Transverse colon (tissue), 4 donors: ENCODE measurements around the gene MTCH1. TPM values are rescaled to one million over a fixed set of nuclear protein-coding genes. Genes with fewer than 3 reads are reported as not detected.
A peak's percentile ranks its signal among the peaks of the same experiment; 100 is the strongest.

Experiments
- DNase-seq: peaks from one replicate; pipeline ENCODE4 v3.0.0-alpha.2; 2019
- H3K27ac ChIP-seq, 4 donors: fragments of 200-600 bp; sonication (generic); 2 replicates each; pipeline ENCODE4 v1.5.1; 2016 to 2018; ENCODE audit warnings: inconsistent platforms in 4 of 4
- H3K27me3 ChIP-seq: fragments of 200-600 bp; sonication (generic); 2 replicates; pipeline ENCODE4 v1.5.1; 2017; ENCODE audit warnings: inconsistent platforms
- H3K36me3 ChIP-seq, 4 donors: fragments of 200-600 bp; sonication (generic); 2 replicates each; pipeline ENCODE4 v1.5.1; 2017 to 2019; ENCODE audit warnings: inconsistent platforms in 4 of 4
- H3K4me1 ChIP-seq, 4 donors: fragments of 200-600 bp; sonication (generic); 2 replicates each; pipeline ENCODE4 v1.5.1; 2017 to 2020; ENCODE audit warnings: inconsistent platforms in 4 of 4
- H3K4me3 ChIP-seq, 4 donors: fragments of 200-600 bp; sonication (generic); 1 replicate in 1 of 4; 2 replicates in 3 of 4; pipeline versions ENCODE4 v1.5.1 to v1.6.1; 2017 to 2019; ENCODE audit warnings: inconsistent platforms in 4 of 4
- H3K9me3 ChIP-seq, 2 donors: fragments of 200-600 bp; sonication (generic); 2 replicates each; pipeline ENCODE4 v1.5.1; 2017 to 2019; ENCODE audit warnings: inconsistent platforms in 2 of 2
- EP300 ChIP-seq: sonication (generic); formaldehyde crosslinking; IDR thresholded peaks from one replicate; pipeline ENCODE4 v1.6.1; 2017; ENCODE audit warnings: antibody characterized with exemption, low read depth
- POLR2A ChIP-seq: fragments of 450-650 bp; IDR thresholded peaks from one replicate; pipeline ENCODE4 v1.6.1; 2016; ENCODE audit warnings: antibody characterized with exemption, mild to moderate bottlenecking, moderate library complexity
- POLR2AphosphoS5 ChIP-seq, 3 donors: sonication (generic); formaldehyde crosslinking; IDR thresholded peaks; one replicate each; pipeline ENCODE4 v1.6.1; 2016; ENCODE audit warnings: antibody characterized with exemption in 3 of 3
- WGBS, 2 donors: methylation state at CpG; one replicate each; pipeline ENCODE4 v1.1.5; 2018; ENCODE audit warnings: low coverage in 1 of 2; 5-methylcytosine and 5-hydroxymethylcytosine counted together
- in situ Hi-C, 4 donors: fragments of 200-750 bp; cut with MboI; loops; one replicate each; pipeline versions ENCODE4 v1.15.0 to v1.15.1; 2017; ENCODE audit warnings: low sequenced_read_pairs in 3 of 4, low pct_ligation_motif_present in 1 of 4, low pct_unique_long_range_greater_than_20kb in 1 of 4
- intact Hi-C: fragments of 100-400 bp; cut with DNase I; formaldehyde crosslinking; loops from one replicate; pipeline ENCODE4 v1.15.1; 2023; ENCODE audit warnings: low total_unique reads
- total RNA-seq, 4 donors: library from RNA; depleted of rRNA; stranded (reverse); fragments of >200 nt; gene quantifications; one replicate each; pipeline ENCODE4 v1.1.0, GENCODE V29; 2016
- TF ChIP-seq, protein P1 (sequence below), 5 experiments: fragments of 200-600 bp in 3 of 5; fragments of 450-650 bp in 2 of 5; sonication (generic) in 3 of 5; IDR thresholded peaks; 1 replicate in 2 of 5; 2 replicates in 3 of 5; pipeline ENCODE4 v1.5.1; 2016 to 2017; ENCODE audit warnings: antibody characterized with exemption in 5 of 5, inconsistent platforms in 3 of 5, mild to moderate bottlenecking in 2 of 5, moderate library complexity in 1 of 5

Gene MTCH1
- total RNA-seq, 4 donors from 2014 or later, result 123 to 190 (median 152) TPM

- in situ Hi-C loops (no loop called here), intact Hi-C loops (no loop called here)
- TF ChIP-seq POLR2AphosphoS5 (IDR thresholded peaks at IDR 0.05), result no peak
- TF ChIP-seq, protein P1, sequence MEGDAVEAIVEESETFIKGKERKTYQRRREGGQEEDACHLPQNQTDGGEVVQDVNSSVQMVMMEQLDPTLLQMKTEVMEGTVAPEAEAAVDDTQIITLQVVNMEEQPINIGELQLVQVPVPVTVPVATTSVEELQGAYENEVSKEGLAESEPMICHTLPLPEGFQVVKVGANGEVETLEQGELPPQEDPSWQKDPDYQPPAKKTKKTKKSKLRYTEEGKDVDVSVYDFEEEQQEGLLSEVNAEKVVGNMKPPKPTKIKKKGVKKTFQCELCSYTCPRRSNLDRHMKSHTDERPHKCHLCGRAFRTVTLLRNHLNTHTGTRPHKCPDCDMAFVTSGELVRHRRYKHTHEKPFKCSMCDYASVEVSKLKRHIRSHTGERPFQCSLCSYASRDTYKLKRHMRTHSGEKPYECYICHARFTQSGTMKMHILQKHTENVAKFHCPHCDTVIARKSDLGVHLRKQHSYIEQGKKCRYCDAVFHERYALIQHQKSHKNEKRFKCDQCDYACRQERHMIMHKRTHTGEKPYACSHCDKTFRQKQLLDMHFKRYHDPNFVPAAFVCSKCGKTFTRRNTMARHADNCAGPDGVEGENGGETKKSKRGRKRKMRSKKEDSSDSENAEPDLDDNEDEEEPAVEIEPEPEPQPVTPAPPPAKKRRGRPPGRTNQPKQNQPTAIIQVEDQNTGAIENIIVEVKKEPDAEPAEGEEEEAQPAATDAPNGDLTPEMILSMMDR (IDR thresholded peaks at IDR 0.05), result no peak
- no peak for TF ChIP-seq POLR2A
- no peak for TF ChIP-seq EP300
- Histone ChIP-seq H3K4me3 (no peak overlapping the region), H3K27ac (no peak overlapping the region), H3K9me3 (no peaks in the 10 kb centered on the region), H3K27me3 (no peaks in the 10 kb centered on the region), H3K4me1 (no peaks in the 10 kb centered on the region), H3K36me3 (peaks cover 0 to 68% (median 29%) of the 10 kb centered on the region in 4 donors)
- no peak for DNase-seq
- WGBS, 2 donors, result 79% methylated on average over 14 of the region's 14 CpGs; no CpG with 5 or more reads in 1 of the 2 donors
Measured at GRCh38 chr6:36969240-36969691, 16.7 kb downstream of the MTCH1 start.

- Histone ChIP-seq H3K27ac (no peak overlapping the region), H3K27me3 (no peaks in the 10 kb centered on the region), H3K4me1 (peaks cover 0 to 5% (median 0%) of the 10 kb centered on the region in 4 donors), H3K9me3 (no peaks in the 10 kb centered on the region), H3K4me3 (no peak overlapping the region), H3K36me3 (peaks cover 0 to 60% (median 24%) of the 10 kb centered on the region in 4 donors)
- DNase-seq, result peak; percentile 37
- in situ Hi-C loops (no loop called here), intact Hi-C loops (no loop called here)
- TF ChIP-seq POLR2AphosphoS5 (IDR thresholded peaks at IDR 0.05) (no peak), POLR2A (no peak)
- 81 to 83% methylated on average over 6 to 16 of the region's 16 CpGs for WGBS, 2 donors
Measured at GRCh38 chr6:36968266-36968977, 17.6 kb downstream of the MTCH1 start.

DNA sequence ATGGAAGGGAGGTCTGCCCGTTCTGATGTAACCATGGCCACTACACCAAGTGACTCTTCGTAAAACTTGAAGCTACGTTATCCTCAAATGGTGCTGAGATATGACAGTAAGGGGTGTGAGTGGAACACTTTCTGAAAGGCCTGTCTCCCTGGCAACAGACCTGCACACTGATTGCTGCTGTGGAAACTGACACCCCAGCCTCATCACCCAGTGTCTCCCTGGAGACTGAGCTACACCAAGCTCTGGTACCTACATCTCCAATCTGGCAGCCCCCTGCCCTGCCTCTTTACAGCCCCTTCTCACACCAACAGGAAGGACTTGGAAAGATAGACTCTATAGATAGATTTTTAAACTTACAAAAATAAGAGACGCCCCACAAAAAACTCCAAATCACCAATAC, 18.2 kb downstream of the MTCH1 start:
- no peak overlapping the region for H3K27ac ChIP-seq
- no peak for DNase-seq
- no peak overlapping the region for H3K4me3 ChIP-seq
- no peaks in the 10 kb centered on the region for H3K9me3 ChIP-seq
- in situ Hi-C loops (no loop called here), intact Hi-C loops (no loop called here)
- WGBS, 2 donors, result 91 to 100% methylated on average over 1 to 4 of the region's 4 CpGs
- H3K36me3 ChIP-seq, result peaks cover 0 to 53% (median 22%) of the 10 kb centered on the region in 4 donors
- no peaks in the 10 kb centered on the region for H3K27me3 ChIP-seq
- TF ChIP-seq EP300 (no peak), POLR2AphosphoS5 (IDR thresholded peaks at IDR 0.05) (no peak), POLR2A (no peak)
- TF ChIP-seq, protein P1 (IDR thresholded peaks at IDR 0.05), result no peak
- H3K4me1 ChIP-seq, result peaks cover 0 to 5% (median 0%) of the 10 kb centered on the region in 4 donors

GRCh38 chr6:36967301-36967700, 18.7 kb downstream of the MTCH1 start:
- H3K4me1 ChIP-seq, result peaks cover 0 to 5% (median 0%) of the 10 kb centered on the region in 4 donors
- no peaks in the 10 kb centered on the region for H3K9me3 ChIP-seq
- intact Hi-C loops (no loop called here), in situ Hi-C loops (no loop called here)
- peaks cover 0 to 48% (median 20%) of the 10 kb centered on the region in 4 donors for H3K36me3 ChIP-seq
- H3K4me3 ChIP-seq, result no peak overlapping the region
- TF ChIP-seq POLR2AphosphoS5 (IDR thresholded peaks at IDR 0.05), result no peak
- no peak for TF ChIP-seq POLR2A
- no peak for TF ChIP-seq EP300
- TF ChIP-seq, protein P1 (IDR thresholded peaks at IDR 0.05), result no peak
- 83% methylated on average over 3 of the region's 3 CpGs; no CpG with 5 or more reads in 1 of the 2 donors for WGBS, 2 donors
- no peak for DNase-seq
- H3K27ac ChIP-seq, result no peak overlapping the region
- no peaks in the 10 kb centered on the region for H3K27me3 ChIP-seq
